Stimulated activated CD4-positive, alpha-beta T cell treated with anti-CD3 and anti-CD28 coated beads, Interleukin-4, amount 100 ng/mL, for 1 hour (primary cell): ENCODE data around the gene UBTFL1.
"Not testable (repeated sequence)": the region's sequence is repeated elsewhere in the genome, so short reads cannot be mapped to it uniquely, and the experiment has no call there.

ENCODE experiments used
- DNase-seq: peaks from one replicate; pipeline ENCODE4 v3.0.0-alpha.2; 2020

The UBTFL1 gene, protein sequence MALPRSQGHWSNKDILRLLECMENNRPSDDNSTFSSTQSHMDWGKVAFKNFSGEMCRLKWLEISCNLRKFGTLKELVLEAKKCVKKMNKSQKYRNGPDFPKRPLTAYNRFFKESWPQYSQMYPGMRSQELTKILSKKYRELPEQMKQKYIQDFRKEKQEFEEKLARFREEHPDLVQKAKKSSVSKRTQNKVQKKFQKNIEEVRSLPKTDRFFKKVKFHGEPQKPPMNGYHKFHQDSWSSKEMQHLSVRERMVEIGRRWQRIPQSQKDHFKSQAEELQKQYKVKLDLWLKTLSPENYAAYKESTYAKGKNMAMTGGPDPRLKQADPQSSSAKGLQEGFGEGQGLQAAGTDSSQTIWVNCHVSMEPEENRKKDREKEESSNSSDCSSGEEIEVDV

DNA sequence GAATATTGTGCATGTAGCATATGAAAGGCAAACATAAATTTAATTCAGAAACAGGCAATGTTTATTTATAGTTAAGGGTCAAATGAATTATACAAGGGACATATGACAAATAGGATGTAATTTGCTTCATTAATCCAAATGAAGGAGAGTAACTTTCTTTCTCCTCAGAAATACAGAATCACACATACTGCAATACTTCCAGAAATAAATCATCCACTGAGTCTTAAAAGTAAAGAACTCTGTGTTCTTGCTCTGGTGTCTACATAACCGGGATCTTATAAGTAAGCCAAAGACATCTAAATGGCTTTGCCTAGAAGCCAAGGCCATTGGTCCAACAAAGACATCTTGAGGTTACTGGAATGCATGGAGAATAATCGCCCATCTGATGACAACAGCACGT, at the start of gene UBTFL1:
UBTFL1 (plus strand) TSS at position 301 of the 400 bp plus-strand sequence; CDS start at position 301, 0 bp downstream.
- DNase-seq, result not testable (repeated sequence)

DNA sequence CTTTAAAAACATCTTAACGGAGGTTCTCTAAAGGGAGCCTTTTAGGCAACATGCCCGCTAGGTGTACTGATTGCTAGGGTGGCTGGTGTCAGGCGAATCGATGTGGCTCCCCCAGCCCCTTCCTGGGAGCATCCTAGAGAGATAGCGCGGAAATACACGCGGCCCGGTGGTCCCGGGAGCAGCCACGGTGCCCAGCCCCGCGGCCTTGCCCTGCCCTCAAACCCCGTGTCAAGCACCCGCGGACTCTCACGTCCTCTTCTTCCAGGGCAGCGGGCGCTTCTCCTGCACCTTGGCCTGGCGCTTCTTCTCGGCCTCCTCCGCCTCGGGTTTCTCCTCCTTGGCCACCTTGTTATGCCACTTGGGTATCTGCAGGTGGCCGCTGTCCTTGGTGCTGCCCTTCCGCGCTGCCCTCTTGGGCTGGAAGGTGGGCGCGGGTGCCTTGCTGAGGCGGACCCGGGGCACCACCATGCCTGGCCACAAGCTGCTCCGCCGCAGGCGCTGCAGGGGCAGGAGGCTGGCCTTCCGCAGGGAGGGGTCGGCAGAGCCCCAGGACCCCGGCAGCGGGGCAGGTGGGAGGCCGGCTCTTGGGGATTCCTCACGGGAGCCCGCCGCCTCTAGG, 34.0 kb upstream of the UBTFL1 start:
- DNase-seq, result not testable (repeated sequence)

DNA sequence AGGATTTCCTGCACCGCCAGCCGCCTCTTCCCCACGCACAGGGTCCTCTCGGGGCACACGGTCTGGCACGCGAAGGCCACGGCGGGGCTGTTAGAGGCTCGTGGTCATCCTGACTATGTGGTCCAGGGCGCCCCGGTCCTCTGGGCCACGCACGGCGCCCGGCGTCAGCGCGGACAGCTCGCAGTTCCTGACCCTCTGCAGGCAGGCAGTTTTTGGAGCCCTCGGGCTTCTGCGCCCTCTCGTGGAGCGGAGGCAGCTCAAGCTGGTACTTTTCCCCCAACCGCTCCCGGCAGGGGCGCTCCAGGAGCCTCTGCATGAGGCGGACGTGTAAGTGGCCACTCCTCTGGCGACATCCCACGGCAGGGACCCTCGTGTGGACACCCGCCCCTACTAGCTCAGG, 33.4 kb upstream of the UBTFL1 start:
- DNase-seq, result not testable (repeated sequence)

DNA sequence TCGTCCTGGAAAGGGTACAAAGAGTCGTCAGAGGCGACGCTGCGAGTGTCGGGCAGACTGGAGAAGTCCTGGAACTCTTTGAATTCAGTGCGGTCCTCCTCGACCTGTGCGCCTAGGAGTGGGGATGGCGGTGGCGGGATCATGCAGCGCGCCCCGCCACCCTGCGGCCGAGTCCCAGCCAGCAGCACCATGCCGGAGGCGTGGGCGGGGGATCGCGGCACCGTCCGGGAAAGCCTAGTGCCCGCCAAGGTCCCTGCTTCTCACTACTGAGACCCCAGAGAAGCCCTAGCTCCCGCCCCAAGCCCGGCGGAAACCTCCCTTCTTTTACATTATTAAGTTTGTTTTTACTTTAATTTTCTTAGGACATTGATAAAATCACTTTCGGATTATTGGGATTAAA, 32.2 kb upstream of the UBTFL1 start:
- not testable (repeated sequence) for DNase-seq

DNA sequence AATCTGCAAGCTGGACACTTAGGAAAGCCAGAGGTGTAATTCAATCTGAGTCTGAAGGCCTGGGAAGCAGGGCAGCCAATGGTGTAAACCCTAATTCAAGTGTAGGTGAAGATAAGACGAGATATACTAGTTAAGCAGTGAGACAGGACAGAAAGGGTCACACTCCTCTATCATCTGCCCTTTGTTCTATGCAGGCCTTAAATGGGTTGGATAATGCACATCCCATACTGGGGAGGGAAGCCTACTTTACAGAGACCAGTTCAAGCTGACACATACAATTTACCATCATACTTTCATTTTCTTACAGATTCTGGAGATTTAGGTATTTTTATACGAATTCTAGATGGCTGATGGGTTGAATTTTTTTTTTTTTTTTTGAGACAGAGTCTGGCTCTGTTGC, 3.0 kb downstream of the UBTFL1 start:
- DNase-seq, result not testable (repeated sequence)

DNA sequence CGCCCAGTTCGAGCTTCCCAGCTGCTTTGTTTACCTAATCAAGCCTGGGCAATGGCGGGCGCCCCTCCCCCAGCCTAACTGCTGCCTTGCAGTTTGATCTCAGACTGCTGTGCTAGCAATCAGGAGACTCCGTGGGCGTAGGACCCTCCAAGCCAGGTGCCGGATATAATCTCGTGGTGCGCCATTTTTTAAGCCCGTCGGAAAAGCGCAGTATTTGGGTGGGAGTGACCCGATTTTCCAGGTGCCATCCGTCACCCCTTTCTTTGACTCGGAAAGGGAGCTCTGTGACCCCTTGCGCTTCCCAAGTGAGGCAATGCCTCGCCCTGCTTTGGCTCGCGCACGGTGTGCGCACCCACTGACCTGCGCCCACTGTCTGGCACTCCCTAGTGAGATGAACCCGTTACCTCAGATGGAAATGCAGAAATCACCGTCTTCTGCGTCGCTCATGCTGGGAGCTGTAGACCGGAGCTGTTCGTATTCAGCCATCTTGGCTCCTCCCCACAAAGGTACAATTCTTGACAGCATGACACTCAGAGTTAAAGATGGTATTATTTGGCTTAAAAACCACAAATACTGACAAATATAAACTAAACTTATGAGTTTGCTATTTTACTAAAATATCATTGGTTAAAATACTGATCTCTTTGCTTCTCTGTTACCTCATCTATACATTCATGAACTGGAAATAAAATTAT, 9.6 kb downstream of the UBTFL1 start:
- DNase-seq, result not testable (repeated sequence)

DNA sequence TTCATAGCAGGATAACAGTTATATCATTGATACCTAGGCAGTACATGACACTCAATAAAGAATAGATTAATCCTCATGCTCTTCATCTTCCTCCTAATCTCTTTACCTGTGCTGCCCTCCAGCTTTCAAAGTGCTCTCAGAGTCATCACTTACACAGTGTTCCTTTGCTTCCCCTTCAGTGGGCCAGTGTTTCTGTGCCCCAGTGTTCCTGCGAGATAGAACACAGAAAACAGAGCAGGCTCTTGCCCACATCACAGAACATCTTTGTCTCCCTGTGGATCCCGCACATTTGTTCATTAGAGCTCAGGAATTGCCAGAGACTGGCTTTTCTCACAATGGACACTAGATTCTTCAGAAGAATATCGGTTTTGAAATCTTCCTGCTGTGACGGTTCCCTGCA, 12.5 kb downstream of the UBTFL1 start:
- DNase-seq, result not testable (repeated sequence)

DNA sequence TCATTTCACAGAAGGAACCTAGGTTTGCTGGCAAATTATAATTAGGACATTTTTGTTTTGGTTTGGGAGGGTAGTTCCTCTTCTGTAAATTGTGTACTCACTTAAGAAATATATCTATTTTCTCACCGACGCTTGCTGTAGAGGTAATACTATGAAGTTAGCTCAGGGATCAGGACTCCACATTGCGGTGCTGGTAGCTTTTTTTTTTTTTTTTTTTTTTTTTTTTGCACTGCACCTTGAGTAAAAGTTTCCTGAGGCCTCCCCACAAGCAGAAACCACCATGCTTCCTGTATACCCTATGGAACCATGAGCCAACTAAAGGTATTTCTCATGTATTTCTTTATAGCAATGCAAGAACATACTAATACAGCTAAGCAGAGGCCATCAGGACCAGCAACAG, 14.7 kb downstream of the UBTFL1 start:
- DNase-seq, result no peak

DNA sequence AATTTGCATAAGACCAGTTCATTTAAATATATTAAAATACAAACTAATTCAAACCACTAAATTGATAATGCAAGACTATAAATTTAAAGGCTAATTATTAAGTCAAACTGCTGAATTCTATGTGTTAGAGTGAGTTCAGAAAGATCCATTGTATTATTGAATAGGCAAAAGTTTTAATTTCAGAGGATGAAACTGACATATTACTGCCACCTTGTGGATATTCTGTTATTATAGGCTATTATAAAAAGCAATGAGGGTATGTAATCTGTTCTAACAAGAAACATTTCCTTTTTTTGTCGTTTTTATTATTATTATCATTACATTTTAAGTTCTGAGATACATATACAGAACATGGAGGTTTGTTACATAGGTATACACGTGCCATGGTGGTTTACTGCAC, 27.8 kb downstream of the UBTFL1 start:
- no peak for DNase-seq

DNA sequence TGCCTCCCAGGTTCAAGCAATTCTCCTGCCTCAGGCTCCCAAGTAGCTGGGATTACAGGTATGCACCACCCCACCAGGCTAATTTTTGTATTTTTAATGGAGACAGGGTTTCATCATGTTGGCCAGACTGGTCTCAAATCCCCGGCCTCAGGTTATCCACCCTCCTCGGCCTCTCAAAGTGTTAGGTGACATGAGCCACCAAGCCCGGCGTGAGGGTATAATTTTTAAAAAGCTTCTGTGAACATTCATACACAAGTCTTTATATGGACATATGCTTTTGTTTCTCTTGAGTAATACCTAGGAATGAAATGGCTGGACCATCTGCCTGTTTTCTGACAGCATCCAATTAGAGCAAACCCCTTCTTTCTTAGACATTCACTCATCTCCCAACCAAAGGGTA, 34.4 kb downstream of the UBTFL1 start:
- DNase-seq, result no peak

DNA sequence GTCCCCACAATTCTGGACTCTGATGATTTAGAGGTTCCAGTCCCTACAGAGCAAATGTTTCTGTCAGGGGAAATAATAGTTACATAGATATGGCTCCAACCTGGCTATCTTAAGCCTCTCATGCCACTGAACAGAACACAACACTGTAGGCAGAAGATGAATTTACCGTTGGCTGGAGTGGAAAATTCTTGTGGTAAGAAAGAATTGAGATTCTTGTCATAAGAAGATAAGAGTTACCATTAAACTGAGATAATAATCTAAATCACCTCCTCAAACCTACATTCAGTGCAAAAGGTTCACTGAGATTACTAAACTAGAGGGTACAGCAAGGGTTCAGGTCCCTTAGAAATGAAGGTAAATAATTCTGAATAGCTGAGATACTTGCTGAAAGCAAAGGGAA, 38.6 kb downstream of the UBTFL1 start:
- no peak for DNase-seq

DNA sequence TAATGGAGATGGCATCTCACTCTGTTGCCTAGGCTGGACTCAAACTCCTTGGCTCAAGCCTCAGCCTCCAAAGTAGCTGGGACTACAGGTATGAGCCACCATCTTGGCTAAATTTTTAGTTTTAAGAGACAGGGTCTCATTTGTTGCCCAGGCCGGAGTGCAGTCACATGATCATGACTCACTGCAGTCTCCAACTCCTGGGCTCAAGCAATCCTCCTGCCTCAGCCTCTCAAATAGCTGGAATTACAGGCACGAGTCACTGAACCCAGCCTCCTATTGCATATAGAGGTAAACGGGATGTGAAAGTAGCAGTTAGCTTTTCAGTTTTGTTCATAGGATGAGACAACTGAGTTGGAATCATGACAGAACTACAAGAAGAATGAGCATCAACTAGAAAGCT, 39.2 kb downstream of the UBTFL1 start:
- no peak for DNase-seq

DNA sequence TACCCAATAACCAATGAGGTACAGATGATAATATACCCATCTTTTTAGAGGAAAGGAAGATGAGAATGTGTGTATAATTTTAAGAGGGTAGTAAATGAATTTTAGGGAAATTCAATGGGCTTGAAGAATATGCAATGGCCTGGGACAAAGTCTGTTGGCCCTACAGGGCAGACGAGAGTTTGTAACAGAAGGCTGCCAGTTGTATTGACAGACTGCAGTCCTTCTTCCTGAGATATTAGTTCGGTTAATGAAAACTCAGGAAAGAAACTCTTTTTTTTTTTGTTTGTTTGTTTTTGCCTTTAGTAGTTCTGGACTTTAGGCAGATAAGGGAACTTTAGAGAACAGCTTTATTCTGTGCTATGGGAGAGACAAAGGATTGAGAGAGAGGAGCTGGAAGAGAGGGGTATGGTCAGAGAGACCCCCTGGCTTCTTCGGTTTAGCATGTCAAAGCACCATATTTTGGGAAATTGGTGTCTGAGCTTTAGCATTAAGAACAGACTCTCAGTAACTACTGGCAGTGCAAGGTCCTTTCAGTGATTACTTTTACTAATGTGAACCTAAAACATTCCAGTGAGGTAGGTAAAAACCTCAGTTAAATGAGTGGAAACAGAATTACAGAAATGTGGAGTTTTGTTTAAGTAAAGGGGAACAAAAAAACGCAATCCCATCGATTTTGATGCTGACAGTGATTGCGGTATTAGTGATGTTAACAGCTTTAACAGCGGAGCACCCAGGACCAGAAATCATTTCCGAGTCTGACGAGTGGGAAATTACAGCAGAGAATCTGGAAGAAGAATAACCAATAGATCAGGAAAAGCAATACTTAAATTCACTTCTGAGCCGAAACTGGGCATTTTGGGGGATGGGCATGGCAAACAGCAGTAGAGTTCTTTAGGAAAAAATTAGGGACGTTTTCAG, 48.1 kb downstream of the UBTFL1 start:
- no peak for DNase-seq

DNA sequence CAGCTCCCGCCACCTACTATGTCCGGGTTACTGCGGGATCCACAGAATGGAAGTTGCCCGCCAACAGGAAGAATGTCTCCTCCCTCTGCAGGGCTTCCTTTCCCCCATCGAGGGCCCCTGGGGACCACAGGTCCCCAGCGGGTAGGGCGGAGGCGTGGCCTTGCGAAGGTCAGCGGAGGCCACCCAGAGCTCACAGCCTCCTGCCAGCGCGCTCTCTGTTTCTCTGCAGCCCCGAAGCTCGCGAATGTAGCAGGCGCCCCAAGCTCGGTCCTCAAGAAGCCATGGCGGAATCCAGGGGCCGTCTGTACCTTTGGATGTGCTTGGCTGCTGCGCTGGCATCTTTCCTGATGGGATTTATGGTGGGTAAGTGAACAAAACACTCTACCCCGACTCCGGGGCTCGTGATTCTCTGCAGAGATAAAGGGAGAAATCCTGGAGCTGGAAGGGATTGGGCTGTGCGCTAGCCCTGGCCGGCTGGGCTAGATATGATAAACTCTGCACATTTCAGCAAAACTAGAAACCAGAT, 48.8 kb downstream of the UBTFL1 start, which contains the start of gene NAALAD2:
NAALAD2 (plus strand) TSS at position 186 of the 526 bp plus-strand sequence; CDS start at position 282, 96 bp downstream.
- no peak for DNase-seq

DNA sequence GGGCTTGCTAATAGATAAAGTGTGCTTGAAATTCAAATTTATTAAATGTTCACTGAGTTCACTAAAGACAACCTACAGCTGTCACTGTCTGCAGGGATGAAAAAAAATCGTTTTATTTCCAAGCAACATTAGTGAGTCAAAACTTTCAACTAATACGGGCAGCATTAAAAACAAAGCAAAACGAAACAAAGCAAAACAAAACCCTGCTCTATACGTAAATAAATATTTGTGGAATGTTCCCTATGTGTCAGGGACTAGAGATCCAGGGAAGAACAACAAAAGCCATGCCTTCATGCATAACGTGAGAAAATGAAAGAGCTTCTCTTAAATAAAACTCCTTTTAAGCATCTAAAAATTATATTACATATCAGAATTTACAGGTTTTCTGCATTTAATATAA, 49.3 kb downstream of the UBTFL1 start:
- DNase-seq, result no peak
